Ascending aorta (tissue), 2 donors: ENCODE data around the gene KCTD5. TPM values are rescaled to one million over a fixed set of nuclear protein-coding genes. Genes with fewer than 3 reads are reported as not detected.

ENCODE experiments used
- DNase-seq, 2 donors: peaks; one replicate each; pipeline ENCODE4 v3.0.0-alpha.2; 2019; ENCODE audit warnings: low spot score in 2 of 2
- H3K27ac ChIP-seq, 2 donors: fragments of 200-600 bp; sonication (generic); one replicate each; pipeline ENCODE4 v1.5.1; 2016 to 2017; ENCODE audit warnings: mild to moderate bottlenecking in 1 of 2
- H3K27me3 ChIP-seq: fragments of 200-600 bp; sonication (generic); one replicate; pipeline ENCODE4 v1.5.1; 2017
- H3K36me3 ChIP-seq, 2 donors: fragments of 200-600 bp; sonication (generic); one replicate each; pipeline ENCODE4 v1.5.1; 2016
- H3K4me1 ChIP-seq, 2 donors: fragments of 200-600 bp; sonication (generic); one replicate each; pipeline ENCODE4 v1.5.1; 2016 to 2017; ENCODE audit warnings: mild to moderate bottlenecking in 1 of 2
- H3K4me3 ChIP-seq, 2 donors: fragments of 200-600 bp; sonication (generic); one replicate each; pipeline ENCODE4 v1.5.1; 2016 to 2017; ENCODE audit warnings: mild to moderate bottlenecking in 1 of 2
- H3K9me3 ChIP-seq, 2 donors: fragments of 200-600 bp; sonication (generic); one replicate each; pipeline ENCODE4 v1.5.1; 2016
- intact Hi-C: fragments of 100-400 bp; cut with DNase I; formaldehyde crosslinking; loops from one replicate; pipeline ENCODE4 v1.15.1; 2023
- total RNA-seq: library from RNA; depleted of rRNA; stranded (reverse); fragments of >200 nt; gene quantifications from one replicate; pipeline ENCODE4 v1.1.0, GENCODE V29; 2016
- TF ChIP-seq, protein P1 (sequence below), 3 experiments: fragments of 200-600 bp in 2 of 3; fragments of 450-650 bp in 1 of 3; sonication (generic) in 2 of 3; IDR thresholded peaks; one replicate each; pipeline ENCODE4 v1.5.1; 2016 to 2019; ENCODE audit warnings: antibody characterized with exemption in 3 of 3, mild to moderate bottlenecking in 1 of 3, moderate library complexity in 1 of 3

KCTD5 gene
- total RNA-seq, 1 donor from 2014 or later: 10.5 TPM

DNA sequence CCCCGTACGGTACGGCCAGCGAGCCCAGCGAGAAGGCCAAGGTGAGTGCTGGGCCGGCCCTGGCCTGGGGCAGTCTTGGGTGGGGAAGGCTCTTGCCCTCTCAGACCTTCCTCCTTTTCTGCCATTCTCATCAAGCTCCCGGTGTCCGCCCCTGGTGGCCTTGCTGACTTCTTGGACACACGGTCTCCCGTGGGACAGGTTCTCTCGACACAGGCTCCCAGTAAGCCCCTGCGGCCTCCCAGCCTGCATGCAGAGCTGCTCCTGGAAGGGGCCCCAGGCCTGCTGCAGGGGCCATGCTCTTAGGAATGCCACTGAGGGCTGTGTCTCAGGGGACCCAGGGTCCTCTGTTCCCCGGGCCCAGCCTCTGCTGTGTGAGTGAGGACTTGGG is 20.1 kb downstream of the KCTD5 start:
- TF ChIP-seq, protein P1, sequence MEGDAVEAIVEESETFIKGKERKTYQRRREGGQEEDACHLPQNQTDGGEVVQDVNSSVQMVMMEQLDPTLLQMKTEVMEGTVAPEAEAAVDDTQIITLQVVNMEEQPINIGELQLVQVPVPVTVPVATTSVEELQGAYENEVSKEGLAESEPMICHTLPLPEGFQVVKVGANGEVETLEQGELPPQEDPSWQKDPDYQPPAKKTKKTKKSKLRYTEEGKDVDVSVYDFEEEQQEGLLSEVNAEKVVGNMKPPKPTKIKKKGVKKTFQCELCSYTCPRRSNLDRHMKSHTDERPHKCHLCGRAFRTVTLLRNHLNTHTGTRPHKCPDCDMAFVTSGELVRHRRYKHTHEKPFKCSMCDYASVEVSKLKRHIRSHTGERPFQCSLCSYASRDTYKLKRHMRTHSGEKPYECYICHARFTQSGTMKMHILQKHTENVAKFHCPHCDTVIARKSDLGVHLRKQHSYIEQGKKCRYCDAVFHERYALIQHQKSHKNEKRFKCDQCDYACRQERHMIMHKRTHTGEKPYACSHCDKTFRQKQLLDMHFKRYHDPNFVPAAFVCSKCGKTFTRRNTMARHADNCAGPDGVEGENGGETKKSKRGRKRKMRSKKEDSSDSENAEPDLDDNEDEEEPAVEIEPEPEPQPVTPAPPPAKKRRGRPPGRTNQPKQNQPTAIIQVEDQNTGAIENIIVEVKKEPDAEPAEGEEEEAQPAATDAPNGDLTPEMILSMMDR (IDR thresholded peaks at IDR 0.05): no peak
- Histone ChIP-seq H3K27me3 (no peaks in the 10 kb centered on the region), H3K9me3 (no peaks in the 10 kb centered on the region), H3K36me3 (peaks cover 78 to 98% of the 10 kb centered on the region in 2 donors), H3K4me1 (no peaks in the 10 kb centered on the region), H3K4me3 (no peak overlapping the region), H3K27ac (no peak overlapping the region)
- intact Hi-C loops: no loop called here
- no peak for DNase-seq

DNA sequence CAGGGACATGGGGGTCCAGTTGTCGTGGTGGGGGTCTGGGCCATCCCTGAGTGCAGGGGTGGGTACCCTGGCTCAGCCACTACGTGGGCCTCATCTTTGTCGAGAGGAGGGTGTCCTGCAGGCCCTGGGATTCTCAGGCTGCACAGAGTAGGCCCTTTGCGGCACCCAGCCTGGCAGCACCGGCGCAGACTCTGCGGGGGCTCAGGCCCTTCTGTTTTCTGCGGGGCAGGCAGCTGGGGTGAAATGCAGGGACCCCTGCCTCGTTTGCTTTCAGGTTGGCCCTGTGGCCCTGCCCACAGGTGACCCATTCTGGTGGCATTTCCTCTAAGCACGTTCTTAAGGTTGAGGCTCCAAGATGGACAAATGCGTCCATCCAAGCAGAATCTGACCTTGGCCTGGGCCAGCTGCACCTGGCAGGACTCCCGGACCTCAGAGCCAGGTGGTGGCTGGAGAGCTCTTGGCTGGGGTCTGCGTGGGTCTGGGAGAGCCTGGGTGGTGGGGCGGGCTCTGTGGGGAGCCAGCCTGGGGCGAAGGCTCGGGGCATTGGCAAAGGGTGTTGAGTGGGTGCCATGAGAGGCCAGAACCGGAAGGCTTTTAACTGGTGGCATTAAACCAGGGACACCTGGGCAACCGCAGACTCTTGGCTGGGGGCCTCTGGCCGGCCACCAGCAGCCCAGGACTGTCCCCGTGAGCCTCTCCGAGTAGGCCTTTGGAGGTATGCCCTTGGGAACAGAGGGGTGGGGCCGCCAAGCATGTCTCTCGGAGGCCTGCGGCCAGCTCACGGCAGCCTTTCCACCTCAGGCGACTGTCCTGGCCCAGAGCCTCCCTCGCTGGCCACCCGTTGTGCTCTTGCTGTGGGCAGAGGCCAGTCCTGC is 20.8 kb downstream of the KCTD5 start:
- Histone ChIP-seq H3K27ac (no peak overlapping the region), H3K9me3 (no peaks in the 10 kb centered on the region), H3K4me1 (no peaks in the 10 kb centered on the region), H3K4me3 (no peak overlapping the region), H3K36me3 (peaks cover 80 to 98% of the 10 kb centered on the region in 2 donors), H3K27me3 (no peaks in the 10 kb centered on the region)
- TF ChIP-seq, protein P1 (IDR thresholded peaks at IDR 0.05): no peak
- DNase-seq: no peak
- intact Hi-C loops: no loop called here

DNA sequence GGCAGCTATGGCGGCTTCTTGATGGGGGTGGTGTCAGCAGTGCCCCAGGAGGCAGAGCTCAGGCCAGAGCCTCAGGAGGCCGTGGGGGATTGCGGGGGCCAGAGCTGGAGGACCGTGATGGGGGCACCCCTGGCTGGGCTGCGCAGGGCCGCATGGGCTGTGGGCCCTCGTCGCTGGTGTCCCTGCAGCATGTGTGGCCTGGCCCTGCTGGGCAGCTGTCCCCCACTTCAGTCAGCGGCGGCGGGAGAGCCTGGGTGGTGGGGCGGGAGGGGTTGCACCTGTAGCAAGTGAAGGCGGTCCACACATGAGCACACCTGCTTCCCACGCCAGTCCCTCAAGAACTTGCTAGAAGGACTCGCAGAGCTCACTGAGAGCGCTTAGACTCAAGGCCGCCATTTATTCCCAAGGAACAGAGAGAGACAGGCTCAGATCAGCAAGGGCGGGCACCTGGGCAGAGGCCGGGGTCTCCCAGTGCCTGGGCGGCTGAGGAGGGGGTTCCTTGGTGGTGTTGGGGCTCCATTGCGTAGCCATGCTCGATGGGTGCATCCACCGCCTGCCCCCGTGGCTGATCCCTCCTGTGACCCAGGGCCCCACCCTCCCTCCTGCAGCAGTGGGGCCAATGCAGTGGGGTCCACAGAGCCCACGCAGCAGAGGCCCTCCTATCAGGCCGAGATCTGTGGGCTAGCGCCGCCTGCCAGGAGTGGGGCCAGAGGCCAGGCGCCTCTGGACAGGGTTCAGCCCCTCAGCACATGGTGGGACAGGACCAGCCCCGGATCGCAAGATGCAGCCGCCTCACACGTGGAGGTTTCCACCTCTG is 22.1 kb downstream of the KCTD5 start:
- H3K9me3 ChIP-seq: no peaks in the 10 kb centered on the region
- no peak for DNase-seq
- TF ChIP-seq, protein P1 (IDR thresholded peaks at IDR 0.05): no peak
- no peak overlapping the region for H3K27ac ChIP-seq
- H3K4me3 ChIP-seq: no peak overlapping the region
- H3K36me3 ChIP-seq: peaks cover 78 to 93% of the 10 kb centered on the region in 2 donors
- H3K4me1 ChIP-seq: no peaks in the 10 kb centered on the region
- H3K27me3 ChIP-seq: no peaks in the 10 kb centered on the region
- intact Hi-C loops: no loop called here

DNA sequence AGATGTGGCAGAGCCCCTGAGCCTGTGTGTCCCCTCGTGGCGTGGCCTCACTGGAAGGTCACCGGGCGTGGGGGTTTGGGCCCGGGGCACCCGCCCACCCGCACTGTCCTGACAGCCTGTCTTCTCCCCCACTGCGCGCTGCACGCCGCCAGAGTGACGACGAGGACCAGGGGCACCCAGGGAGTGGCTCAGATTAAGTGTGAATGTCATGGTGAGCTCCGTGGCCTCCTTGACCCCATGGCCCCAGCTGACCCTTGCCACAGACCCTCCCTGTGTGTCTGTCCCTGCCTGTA is 22.6 kb downstream of the KCTD5 start:
- intact Hi-C loops: no loop called here
- peaks cover 73 to 87% of the 10 kb centered on the region in 2 donors for H3K36me3 ChIP-seq

DNA sequence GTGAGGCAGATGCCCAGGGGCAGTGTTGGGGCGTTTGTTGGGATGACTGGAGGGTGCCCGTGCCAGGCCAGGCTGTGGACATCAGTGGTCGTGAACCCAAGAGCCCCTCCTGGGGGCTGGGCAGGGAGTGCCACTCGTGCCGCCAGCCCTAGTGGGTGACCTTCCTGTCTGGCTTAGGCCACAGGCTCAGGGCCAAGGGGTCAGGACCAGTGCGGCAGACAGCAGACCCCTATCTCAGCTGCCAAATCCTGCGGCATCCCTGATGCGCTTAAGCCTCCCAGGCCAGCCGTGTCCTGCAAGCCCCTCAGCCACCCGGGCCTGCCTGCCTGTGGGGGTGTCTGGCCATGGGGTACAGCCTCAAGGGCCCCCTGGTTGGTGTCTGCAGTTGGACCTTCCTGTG is 23.0 kb downstream of the KCTD5 start:
- Histone ChIP-seq H3K4me1 (no peaks in the 10 kb centered on the region), H3K9me3 (no peaks in the 10 kb centered on the region), H3K27ac (no peak overlapping the region), H3K4me3 (no peak overlapping the region), H3K36me3 (peaks cover 69 to 83% of the 10 kb centered on the region in 2 donors), H3K27me3 (no peaks in the 10 kb centered on the region)
- DNase-seq: no peak
- TF ChIP-seq, protein P1 (IDR thresholded peaks at IDR 0.05): no peak
- intact Hi-C loops: no loop called here

More for the DNA sequence above, 22.6 kb downstream of the KCTD5 start:
- no peak overlapping the region for H3K4me3 ChIP-seq
- no peak for DNase-seq
- H3K27ac ChIP-seq: no peak overlapping the region
- no peaks in the 10 kb centered on the region for H3K4me1 ChIP-seq
- TF ChIP-seq, protein P1 (IDR thresholded peaks at IDR 0.05): no peak
- no peaks in the 10 kb centered on the region for H3K9me3 ChIP-seq
- no peaks in the 10 kb centered on the region for H3K27me3 ChIP-seq
